ENCODE data around the gene AHRR.

The AHRR gene

DNA sequence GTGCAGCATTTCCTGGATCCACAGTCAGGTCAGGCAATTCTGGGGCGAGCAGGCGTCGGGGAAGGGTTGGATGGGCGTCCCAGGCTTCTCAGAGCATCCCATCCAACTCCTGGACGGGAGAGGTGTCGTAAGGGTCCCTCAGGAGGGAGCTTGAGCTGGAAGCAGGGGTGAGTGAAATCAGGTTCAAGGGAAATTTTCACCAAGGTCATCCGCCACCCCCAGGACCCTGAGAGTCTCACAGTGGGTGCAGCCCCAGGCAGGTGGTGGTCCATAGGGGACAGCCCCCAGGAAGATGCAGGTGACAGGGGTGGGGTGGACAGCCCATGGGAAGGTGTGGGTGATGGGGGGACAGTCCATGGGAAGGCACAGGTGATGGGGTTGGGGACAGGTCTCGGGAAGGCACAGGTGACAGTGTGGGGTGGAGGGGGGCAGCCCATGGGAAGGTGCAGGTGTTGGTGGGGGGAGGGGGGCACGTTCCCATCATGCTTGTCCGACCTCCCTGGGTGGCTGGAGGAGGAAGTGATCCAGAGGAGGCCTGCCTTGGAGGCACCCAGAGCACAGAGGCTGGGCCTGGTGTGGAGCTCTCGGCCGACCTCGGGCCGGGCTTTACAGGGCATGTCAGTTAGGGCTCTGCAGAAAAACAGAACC is 48.9 kb downstream of the AHRR start:
- H3K4me1 Mint-ChIP-seq: peaks cover 16% of the 10 kb centered on the region

DNA sequence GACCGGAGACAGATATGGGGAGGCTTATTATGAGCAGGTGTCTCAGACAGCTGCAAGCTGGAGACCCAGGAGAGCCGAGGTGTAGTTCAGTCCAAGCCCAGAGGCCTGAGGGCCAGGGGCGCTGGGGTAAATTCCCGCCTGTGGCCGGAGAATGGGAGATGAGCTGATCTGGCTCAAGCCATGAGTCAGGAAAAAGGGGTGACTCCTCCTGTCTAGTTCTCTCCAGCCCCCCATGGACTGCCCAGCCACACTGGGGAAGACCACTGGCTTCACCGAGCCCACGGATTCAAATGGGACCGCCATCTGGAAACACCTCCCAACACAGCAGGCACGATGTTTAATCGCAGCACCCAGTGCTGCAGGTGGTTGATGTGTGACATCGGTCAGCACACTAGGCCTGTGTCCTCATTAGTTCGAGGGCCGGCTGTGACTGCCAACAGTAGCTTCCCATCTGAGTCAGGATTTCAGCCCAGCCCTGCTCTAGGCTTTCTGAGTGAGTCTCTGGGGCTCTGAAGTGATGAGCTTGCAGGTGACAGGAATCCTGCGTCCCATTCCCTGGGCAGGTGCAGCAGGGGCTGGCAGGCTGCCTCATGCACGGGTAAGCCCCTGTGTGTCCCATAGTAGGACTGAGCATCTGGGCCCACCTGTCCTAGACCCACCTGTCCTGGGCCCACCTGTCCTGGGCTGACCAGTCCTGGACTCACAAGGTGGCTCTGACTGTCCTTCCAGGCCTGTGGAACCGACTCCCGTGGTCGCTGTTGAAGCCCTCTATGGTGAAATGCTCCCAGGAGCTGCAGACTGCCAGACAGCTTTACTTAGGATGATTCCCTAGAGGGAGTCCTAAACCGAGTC is 49.7 kb downstream of the AHRR start:
- H3K36me3 Mint-ChIP-seq (ENCODE audit: insufficient read depth): no peaks in the 10 kb centered on the region
- peaks cover 16% of the 10 kb centered on the region for H3K4me1 Mint-ChIP-seq
- peaks cover 64% of the 10 kb centered on the region for H3K27me3 Mint-ChIP-seq
- H3K4me3 Mint-ChIP-seq: no peak overlapping the region
- H3K27ac Mint-ChIP-seq (ENCODE audit: low read depth): no peak overlapping the region
- ATAC-seq (replicated peaks; ENCODE audit: extremely low read depth, poor library complexity, severe bottlenecking) (no peak), DNase-seq (ENCODE audit: low spot score in 2 of 2) (peak in 1 of 2 donors; percentile 10)
- H3K9me3 Mint-ChIP-seq: no peaks in the 10 kb centered on the region

More for the DNA sequence above, 48.9 kb downstream of the AHRR start:
- H3K27me3 Mint-ChIP-seq: peaks cover 69% of the 10 kb centered on the region
- DNase-seq (ENCODE audit: low spot score in 2 of 2): peak in 1 of 2 donors; percentile 12
- ATAC-seq (replicated peaks; ENCODE audit: extremely low read depth, poor library complexity, severe bottlenecking): no peak
- H3K27ac Mint-ChIP-seq (ENCODE audit: low read depth): no peak overlapping the region
- no peaks in the 10 kb centered on the region for H3K36me3 Mint-ChIP-seq (ENCODE audit: insufficient read depth)
- H3K9me3 Mint-ChIP-seq: no peaks in the 10 kb centered on the region
- H3K4me3 Mint-ChIP-seq: no peak overlapping the region

DNA sequence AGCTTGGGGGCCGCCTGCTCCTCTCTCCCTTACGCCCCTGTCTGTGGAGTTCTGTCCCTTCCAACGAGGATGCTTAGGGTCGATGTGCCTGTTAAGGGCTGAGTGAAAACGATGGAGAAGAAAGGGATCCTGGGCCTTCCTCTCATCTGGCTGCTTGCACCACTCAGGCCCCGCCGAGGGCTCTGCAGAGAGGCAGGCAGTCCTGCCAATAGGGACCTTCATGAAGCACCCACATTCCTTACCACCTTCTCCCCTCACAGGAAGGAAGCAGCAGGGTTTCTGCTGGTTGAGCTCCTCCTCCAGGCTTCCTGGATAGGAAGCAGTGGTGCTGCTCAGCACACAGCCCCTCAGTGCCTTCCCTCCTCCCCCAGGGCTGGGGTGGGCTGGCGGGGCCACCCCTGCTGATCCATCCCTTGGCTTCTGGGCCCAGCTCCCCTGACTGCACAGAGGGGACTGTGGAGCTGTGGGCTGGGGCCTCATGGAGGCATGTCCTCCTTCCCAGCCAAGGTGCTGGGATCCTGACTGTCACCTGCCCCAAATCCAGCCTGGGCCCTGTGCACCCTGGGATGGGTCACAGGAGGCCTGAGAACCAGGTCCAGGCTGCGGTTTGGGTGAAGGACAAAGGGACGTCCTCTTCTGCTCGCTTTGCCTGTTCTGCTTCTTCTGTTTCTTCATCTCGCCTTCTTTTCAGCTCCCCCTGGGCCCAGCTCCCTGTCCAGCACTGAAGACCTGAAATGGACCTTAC is 50.5 kb downstream of the AHRR start:
- Mint-ChIP-seq H3K27me3 (peaks cover 56% of the 10 kb centered on the region), H3K9me3 (no peaks in the 10 kb centered on the region), H3K4me3 (no peak overlapping the region), H3K4me1 (peaks cover 16% of the 10 kb centered on the region), H3K36me3 (ENCODE audit: insufficient read depth) (no peaks in the 10 kb centered on the region), H3K27ac (ENCODE audit: low read depth) (no peak overlapping the region)
- DNase-seq (ENCODE audit: low spot score in 2 of 2): peak; percentile 5 to 6
- no peak for ATAC-seq (replicated peaks; ENCODE audit: extremely low read depth, poor library complexity, severe bottlenecking)

DNA sequence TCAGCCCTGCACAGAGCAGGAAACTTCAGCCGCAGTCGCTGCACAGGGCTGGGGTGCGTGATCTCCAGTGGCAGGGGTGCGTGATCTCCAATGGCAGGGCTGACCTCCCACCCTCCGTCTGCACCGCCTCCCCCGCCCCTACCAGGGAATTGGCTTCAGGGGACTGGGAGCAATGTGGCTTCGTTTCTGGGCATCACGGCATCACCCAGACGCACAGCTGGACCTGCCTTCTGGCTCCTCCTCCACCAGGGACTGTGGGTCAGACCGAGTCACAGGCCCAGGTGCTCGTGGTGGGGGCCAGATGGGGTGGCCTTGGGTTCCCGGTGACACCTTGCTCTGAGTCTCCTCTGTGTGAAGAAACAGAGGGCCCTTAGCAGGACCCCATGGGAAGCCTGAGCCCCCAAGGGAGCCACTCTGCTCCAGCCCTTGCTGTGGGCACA is 51.1 kb downstream of the AHRR start:
- Mint-ChIP-seq H3K27ac (ENCODE audit: low read depth) (no peak overlapping the region), H3K9me3 (no peaks in the 10 kb centered on the region), H3K27me3 (peaks cover 50% of the 10 kb centered on the region), H3K4me3 (no peak overlapping the region), H3K36me3 (ENCODE audit: insufficient read depth) (no peaks in the 10 kb centered on the region), H3K4me1 (peaks cover 16% of the 10 kb centered on the region)
- DNase-seq (ENCODE audit: low spot score in 2 of 2) (peak in 1 of 2 donors; percentile 8), ATAC-seq (replicated peaks; ENCODE audit: extremely low read depth, poor library complexity, severe bottlenecking) (no peak)

DNA sequence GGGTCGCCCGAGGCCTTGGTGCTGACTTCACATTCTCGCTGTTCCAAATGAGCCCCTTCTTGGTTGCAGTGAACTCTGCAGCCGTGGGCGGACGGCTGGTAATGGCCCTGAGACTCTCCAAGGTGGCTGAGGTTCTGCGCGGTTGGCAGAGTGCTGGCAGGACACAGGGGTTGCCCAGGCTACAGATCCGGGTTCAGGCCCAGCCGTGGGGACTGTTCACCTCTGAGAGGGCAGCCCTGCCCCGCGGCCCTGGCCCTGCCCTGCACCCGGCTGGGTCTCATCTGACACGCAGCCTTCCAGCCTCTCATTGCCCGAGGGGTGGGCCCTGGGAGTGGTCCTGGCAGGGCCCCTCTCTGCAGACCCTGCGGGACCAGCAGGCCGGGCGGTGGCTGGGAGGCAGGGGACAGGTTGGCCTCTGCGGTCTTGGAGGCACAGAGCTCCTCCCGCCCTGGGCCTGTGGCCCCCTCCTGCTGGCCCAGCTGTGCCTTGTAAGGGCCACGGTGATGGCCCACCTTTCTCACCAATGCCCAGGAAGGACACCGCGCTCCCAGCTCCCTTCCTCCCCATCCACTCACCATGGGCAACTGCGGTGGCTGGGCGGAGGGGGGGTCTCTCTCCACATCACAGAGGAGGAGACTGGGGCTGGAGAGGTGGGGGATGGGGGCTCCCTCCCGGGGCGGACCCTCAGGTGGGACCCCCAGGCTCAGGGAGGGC is 51.6 kb downstream of the AHRR start:
- no peaks in the 10 kb centered on the region for H3K9me3 Mint-ChIP-seq
- H3K4me3 Mint-ChIP-seq: no peak overlapping the region
- H3K4me1 Mint-ChIP-seq: peaks cover 16% of the 10 kb centered on the region
- H3K27me3 Mint-ChIP-seq: peaks cover 45% of the 10 kb centered on the region
- no peak for ATAC-seq (replicated peaks; ENCODE audit: extremely low read depth, poor library complexity, severe bottlenecking)
- peak; percentile 8 to 9 for DNase-seq (ENCODE audit: low spot score in 2 of 2)
- H3K27ac Mint-ChIP-seq (ENCODE audit: low read depth): no peak overlapping the region
- H3K36me3 Mint-ChIP-seq (ENCODE audit: insufficient read depth): no peaks in the 10 kb centered on the region

DNA sequence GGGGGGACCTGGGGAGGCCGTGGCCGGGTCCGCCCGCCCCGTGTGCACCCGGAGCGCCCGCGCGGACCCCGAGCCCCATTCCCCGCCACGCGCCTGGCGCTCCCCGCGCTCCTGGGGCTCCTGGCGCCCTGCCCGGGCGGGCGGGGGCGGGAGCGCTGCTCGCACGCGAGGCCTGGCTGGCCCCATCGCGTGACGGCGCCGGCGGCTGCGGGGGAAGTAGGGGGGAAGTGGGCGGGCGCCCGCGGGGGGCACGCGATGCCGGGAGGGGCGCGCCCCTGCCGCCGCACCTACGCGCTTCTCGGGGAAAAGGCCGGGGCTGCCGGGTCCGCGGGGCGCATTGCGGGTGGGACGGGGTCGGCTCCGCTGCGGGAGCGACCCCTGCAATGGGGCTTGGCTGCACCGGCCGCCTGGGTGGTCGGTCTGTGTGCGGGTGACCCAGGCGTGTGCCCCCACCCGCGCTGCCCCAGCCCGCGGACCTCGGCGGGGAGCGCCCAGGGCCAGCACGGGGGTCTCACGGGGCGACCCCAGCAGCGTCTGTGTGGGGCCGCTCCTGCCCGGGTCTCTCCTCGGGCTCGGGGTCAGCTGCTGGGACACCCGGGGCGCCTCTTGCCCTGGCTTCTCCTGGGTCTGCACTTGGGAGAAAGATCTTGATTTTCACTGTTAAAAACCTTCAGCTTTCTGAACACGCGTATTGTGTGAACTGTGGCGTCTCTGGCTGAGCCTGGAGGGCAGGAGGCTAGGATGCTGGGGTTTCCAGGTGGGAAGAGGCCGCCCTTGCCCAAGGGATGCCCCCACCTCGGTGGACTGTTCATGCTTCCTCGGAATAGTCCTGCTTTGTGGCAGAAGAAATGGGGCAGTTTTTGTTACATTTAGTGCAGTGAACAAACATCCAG is 52.4 kb downstream of the AHRR start:
- peak; percentile 9 to 13 for DNase-seq (ENCODE audit: low spot score in 2 of 2)
- Mint-ChIP-seq H3K27ac (ENCODE audit: low read depth) (no peak overlapping the region), H3K4me1 (peaks cover 8% of the 10 kb centered on the region), H3K4me3 (no peak overlapping the region), H3K9me3 (no peaks in the 10 kb centered on the region), H3K36me3 (ENCODE audit: insufficient read depth) (no peaks in the 10 kb centered on the region), H3K27me3 (peaks cover 40% of the 10 kb centered on the region)
- ATAC-seq (replicated peaks; ENCODE audit: extremely low read depth, poor library complexity, severe bottlenecking): peak; percentile 59

DNA sequence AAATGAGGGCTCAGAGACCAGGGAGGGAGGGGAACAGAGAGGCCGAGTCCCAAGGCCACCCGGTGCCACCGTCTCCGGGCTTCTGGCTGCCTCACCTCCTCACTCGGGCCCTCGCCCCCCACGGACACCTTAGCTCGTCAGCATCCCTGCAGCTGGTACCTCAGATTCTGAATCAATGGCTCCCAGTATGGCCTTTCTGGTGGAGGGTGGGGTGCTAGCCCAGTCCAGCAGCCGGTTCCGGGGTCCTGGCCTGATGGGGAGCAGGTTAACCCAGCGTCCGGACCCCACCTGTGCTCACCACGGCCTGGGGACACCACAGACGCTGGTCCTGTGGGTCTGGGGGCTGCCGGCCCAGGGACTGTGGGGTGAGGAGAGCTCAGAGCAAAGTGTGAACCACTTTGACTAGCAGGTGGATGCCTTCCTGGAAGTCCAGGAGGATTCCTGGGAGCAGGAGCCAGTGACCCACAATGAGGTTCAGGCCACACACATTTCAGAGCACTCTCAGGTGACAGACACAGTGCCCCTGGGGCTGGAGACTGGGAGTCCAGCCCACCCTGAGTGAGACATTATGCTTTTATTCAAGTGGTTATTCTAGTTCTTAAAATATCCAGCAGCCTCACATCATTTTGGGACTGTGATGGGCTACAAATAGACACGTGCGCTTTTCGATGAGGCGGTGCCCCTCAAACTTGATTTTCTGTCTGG is 53.3 kb downstream of the AHRR start:
- peak; percentile 7 to 9 for DNase-seq (ENCODE audit: low spot score in 2 of 2)
- H3K27me3 Mint-ChIP-seq: peaks cover 32% of the 10 kb centered on the region
- no peaks in the 10 kb centered on the region for H3K9me3 Mint-ChIP-seq
- no peak overlapping the region for H3K4me3 Mint-ChIP-seq
- H3K36me3 Mint-ChIP-seq (ENCODE audit: insufficient read depth): no peaks in the 10 kb centered on the region
- ATAC-seq (replicated peaks; ENCODE audit: extremely low read depth, poor library complexity, severe bottlenecking): no peak
- H3K4me1 Mint-ChIP-seq: peaks cover under 1% of the 10 kb centered on the region
- no peak overlapping the region for H3K27ac Mint-ChIP-seq (ENCODE audit: low read depth)

DNA sequence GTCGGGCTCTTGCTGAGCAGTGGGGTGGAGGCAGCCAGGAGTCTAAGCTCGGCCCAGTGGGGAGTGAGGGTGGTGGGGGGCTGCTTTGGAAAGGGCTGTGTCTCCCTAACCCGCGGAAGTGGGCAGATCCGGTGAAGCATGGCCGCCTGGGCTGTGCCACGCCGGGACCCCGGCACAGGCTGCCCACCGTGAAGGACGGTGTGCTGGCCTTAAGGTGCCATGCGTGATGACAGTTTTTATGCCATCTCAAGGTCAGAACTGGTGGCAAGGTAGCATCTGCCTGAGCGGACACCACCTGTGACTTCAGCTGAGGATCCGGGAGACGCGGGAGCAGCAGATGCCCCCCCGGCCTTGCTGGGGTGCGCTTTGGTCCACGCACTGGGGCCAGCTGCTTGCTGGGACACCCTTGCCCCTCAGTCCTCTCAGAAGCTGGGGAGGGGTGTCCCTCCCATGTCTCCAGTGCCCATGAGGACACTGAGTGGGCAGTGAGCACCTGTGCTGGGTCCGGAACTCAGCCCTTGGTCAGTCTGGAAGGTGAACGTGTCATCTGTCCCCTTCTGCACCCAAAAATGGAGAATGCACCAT is 53.9 kb downstream of the AHRR start:
- Mint-ChIP-seq H3K9me3 (no peaks in the 10 kb centered on the region), H3K27ac (ENCODE audit: low read depth) (no peak overlapping the region)

DNA sequence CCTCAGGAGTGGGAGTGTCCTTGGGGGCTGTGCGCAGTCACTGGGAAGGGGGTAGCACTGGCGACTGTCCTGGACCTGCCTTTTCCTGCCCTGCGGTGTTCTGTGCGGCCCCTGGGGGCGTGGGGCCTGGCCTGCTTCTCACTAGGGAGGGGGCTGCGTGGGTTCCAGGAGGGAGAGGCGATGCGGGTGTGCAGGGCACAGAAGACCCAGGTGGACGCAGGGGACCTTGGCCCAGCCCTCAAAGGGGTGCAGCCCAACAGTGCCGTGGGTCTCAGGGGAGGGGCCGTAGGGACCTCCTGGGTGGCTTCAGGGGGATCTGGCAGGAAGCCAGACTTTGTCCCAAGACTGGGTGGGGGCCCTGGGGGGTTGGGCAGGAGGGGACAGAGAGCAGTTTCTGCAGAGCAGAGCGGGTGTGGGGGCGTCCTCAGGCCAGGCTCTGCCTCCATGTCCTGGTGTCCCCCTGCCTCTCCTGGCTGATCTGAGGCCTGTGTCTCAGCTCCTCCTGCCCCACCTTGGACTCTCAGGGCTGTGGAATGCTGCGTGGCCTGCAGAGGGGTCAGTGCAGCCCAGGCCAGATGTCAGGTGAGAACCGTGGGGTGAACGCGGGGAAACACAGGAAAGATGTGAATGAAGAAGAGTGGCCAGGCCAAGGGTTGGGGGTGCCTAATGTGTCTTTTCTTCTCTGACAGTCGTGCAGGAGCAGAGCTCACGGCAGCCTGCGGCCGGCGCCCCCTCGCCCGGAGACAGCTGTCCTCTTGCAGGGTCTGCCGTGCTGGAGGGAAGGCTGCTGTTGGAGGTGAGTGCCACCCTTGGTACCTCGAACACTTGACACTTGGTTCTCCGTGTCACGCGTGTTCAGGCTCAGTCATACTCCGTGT is 54.6 kb downstream of the AHRR start:
- Mint-ChIP-seq H3K27ac (ENCODE audit: low read depth) (no peak overlapping the region), H3K27me3 (peaks cover 30% of the 10 kb centered on the region), H3K9me3 (no peaks in the 10 kb centered on the region), H3K36me3 (ENCODE audit: insufficient read depth) (no peaks in the 10 kb centered on the region), H3K4me1 (no peaks in the 10 kb centered on the region), H3K4me3 (no peak overlapping the region)
- DNase-seq (ENCODE audit: low spot score in 2 of 2) (peak; percentile 6 to 11), ATAC-seq (replicated peaks; ENCODE audit: extremely low read depth, poor library complexity, severe bottlenecking) (no peak)

More for the DNA sequence above, 53.9 kb downstream of the AHRR start:
- H3K4me1 Mint-ChIP-seq: no peaks in the 10 kb centered on the region
- ATAC-seq (replicated peaks; ENCODE audit: extremely low read depth, poor library complexity, severe bottlenecking): no peak
- H3K36me3 Mint-ChIP-seq (ENCODE audit: insufficient read depth): no peaks in the 10 kb centered on the region
- DNase-seq (ENCODE audit: low spot score in 2 of 2): peak in 1 of 2 donors; percentile 7
- no peak overlapping the region for H3K4me3 Mint-ChIP-seq
- peaks cover 30% of the 10 kb centered on the region for H3K27me3 Mint-ChIP-seq

DNA sequence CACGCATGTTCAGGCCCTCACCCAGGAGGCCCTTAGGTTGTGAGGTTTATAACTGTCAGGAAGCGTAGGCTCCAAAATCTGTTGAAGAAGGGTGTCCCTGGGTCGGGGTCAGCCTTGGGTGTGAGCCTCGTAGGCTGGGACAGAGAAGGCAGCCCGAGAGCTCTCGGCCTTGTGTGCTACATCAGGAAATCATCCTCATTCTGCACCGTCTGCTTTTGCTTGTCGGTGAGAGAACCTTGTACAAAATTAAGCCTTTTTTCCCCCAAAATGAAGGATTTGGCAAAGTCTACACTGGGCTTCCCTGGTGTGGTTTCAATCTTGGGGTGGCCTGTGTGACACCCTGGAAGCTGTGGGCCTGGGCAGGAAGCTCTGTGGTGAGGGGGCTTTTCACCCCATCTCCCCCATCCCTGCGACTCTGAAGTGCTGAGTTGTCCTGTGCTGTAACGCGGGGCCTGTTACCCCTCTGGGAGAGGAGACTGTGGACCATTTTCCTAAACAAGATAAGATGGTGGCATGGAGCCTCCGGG is 55.3 kb downstream of the AHRR start:
- H3K4me1 Mint-ChIP-seq: no peaks in the 10 kb centered on the region
- peak; percentile 3 to 8 for DNase-seq (ENCODE audit: low spot score in 2 of 2)
- no peak overlapping the region for H3K27ac Mint-ChIP-seq (ENCODE audit: low read depth)
- ATAC-seq (replicated peaks; ENCODE audit: extremely low read depth, poor library complexity, severe bottlenecking): no peak
- peaks cover 25% of the 10 kb centered on the region for H3K27me3 Mint-ChIP-seq
- H3K36me3 Mint-ChIP-seq (ENCODE audit: insufficient read depth): no peaks in the 10 kb centered on the region
- H3K9me3 Mint-ChIP-seq: no peaks in the 10 kb centered on the region
- no peak overlapping the region for H3K4me3 Mint-ChIP-seq
